ENCODE measurements around the gene DLGAP1.

DLGAP1 gene

DNA sequence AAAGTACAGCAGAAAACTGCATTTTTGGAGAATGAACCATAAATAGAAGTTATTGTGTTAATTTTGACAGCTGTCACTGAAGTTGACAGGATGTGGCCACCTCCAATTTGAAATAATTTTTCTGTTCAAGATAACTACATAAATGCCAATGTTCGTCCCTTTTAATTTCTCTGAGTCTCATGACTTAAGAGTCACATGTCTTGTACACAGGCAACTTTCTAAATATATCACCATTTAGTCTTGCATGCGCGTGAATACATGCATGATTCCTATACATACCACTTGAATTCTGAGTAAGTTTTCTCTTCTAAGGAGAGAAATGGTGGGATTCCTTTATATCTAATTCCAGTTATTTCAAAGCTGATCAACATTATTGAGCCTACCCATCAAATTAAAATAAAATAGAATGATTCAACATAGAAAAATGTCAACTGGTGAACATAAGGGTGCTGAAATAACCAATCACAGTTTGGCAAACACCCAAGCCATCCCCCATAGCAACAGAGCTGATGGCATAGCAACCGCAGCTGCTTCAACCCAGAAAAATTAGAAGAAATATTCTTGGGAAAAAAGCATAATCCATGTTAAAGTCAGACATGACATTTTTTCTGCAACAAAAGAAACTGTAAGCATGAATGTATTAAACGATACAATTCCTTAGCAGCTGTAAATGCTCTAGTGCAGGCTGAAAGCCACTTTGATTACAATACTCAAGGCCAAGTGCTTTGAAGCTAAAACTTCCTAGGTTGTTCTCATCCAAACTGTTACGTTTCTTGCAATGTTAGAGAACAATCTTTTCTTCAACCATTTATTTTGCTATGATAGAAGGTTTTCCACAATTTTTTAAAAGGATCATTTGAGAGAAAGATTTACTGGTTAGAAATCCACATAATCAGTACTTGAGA is 282.7 kb downstream of the DLGAP1 start:
- CTCF ChIA-PET = no interaction called here
- POLR2A ChIA-PET = no interaction called here
- TF ChIP-seq ZNF384 (IDR thresholded peaks at IDR 0.05) (no peak), L3MBTL2 (conservative IDR thresholded peaks at IDR 0.05) (no peak), BHLHE40 (IDR thresholded peaks at IDR 0.05; ENCODE audit: borderline replicate concordance) (no peak), FOXM1 (IDR thresholded peaks at IDR 0.05; ENCODE audit: borderline replicate concordance) (no peak), LEF1 (IDR thresholded peaks at IDR 0.05; ENCODE audit: borderline replicate concordance) (no peak), TARDBP (IDR thresholded peaks at IDR 0.05) (no peak)
- no peak for DNase-seq (ENCODE audit: extremely low spot score)

DNA sequence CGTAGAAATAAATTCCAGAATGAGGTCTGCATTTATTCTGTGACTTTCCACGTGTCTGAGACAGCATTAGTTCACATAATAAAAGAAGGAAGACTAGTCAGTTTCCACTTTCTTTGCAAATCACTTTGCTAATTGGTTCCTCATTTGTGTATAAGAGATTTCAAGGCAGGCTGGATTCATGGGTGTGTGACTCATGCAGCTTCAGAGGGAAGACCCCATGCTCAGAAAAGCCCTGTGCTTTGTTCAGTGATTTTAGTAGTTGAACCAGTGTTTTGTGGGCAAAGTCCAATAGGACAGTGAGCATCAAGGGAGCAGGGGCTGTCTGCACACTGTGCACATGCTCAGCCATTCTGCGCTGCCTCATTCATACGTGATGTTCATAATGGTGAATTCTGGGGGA is 297.8 kb downstream of the DLGAP1 start:
- no peak for DNase-seq (ENCODE audit: extremely low spot score)
- ChIA-PET POLR2A (no interaction called here), CTCF (no interaction called here)
- TF ChIP-seq ZNF384 (IDR thresholded peaks at IDR 0.05) (no peak), NFRKB (IDR thresholded peaks at IDR 0.05) (no peak), HDGF (IDR thresholded peaks at IDR 0.05; ENCODE audit: borderline replicate concordance) (no peak), LEF1 (IDR thresholded peaks at IDR 0.05; ENCODE audit: borderline replicate concordance) (no peak), FOXK2 (IDR thresholded peaks at IDR 0.05) (no peak), SUZ12 (IDR thresholded peaks at IDR 0.05) (no peak), FOXM1 (IDR thresholded peaks at IDR 0.05; ENCODE audit: borderline replicate concordance) (no peak), SP1 (IDR thresholded peaks at IDR 0.05) (no peak), ARNT (IDR thresholded peaks at IDR 0.05) (no peak), TARDBP (IDR thresholded peaks at IDR 0.05) (no peak)
- TF ChIP-seq, protein P1, sequence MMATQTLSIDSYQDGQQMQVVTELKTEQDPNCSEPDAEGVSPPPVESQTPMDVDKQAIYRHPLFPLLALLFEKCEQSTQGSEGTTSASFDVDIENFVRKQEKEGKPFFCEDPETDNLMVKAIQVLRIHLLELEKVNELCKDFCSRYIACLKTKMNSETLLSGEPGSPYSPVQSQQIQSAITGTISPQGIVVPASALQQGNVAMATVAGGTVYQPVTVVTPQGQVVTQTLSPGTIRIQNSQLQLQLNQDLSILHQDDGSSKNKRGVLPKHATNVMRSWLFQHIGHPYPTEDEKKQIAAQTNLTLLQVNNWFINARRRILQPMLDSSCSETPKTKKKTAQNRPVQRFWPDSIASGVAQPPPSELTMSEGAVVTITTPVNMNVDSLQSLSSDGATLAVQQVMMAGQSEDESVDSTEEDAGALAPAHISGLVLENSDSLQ (IDR thresholded peaks at IDR 0.05) = no peak

DNA sequence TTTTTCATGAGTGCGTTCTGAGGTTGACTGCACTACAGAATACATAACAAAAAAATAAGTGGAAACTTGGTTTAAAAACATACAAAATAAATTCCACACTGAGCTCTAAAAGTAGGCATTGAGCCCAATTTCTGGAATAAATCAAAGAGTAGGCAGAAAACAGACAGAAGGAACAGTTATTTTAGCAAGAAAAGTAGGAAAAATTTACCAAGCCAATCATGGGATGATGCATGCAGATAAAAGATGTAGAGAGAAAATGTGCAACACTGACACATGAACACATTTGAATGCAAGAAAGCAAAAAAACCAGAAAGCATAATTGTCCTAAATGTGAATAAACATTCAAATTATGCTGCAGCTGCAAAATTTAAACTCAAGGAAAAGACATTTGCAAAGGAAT is 308.3 kb downstream of the DLGAP1 start:
- DNase-seq (ENCODE audit: extremely low spot score) = no peak
- CTCF ChIA-PET = no interaction called here
- POLR2A ChIA-PET = no interaction called here
- TF ChIP-seq SUZ12 (IDR thresholded peaks at IDR 0.05) (no peak), FOXK2 (IDR thresholded peaks at IDR 0.05) (no peak), FOXM1 (IDR thresholded peaks at IDR 0.05; ENCODE audit: borderline replicate concordance) (no peak), NFRKB (IDR thresholded peaks at IDR 0.05) (no peak), FOXA1 (IDR thresholded peaks at IDR 0.05) (no peak), ZNF384 (IDR thresholded peaks at IDR 0.05) (no peak), TARDBP (IDR thresholded peaks at IDR 0.05) (no peak), BHLHE40 (IDR thresholded peaks at IDR 0.05; ENCODE audit: borderline replicate concordance) (no peak), L3MBTL2 (conservative IDR thresholded peaks at IDR 0.05) (no peak), ELF4 (IDR thresholded peaks at IDR 0.05) (no peak), ARNT (IDR thresholded peaks at IDR 0.05) (no peak), LEF1 (IDR thresholded peaks at IDR 0.05; ENCODE audit: borderline replicate concordance) (no peak)
- TF ChIP-seq, protein P1 (IDR thresholded peaks at IDR 0.05) = no peak

DNA sequence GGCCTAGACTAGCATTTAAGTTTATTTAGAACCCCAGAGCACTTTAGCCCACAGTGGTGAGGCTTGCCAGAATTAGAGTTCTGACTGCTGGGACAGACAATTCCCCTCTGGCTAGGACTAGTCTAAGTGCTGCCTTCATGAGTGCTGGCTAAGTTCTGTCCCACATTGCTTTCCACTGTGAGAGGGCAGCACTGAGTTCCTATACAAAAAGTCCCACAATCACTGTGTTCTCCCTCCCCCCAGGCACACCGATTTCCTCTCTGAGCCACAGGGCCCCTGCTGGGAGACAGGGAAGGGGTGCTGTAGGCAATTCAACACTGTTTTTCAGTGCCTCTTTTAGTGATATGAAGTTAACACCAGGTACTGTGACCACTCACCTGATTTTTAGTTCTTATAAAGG is 310.9 kb downstream of the DLGAP1 start:
- TF ChIP-seq BHLHE40 (IDR thresholded peaks at IDR 0.05; ENCODE audit: borderline replicate concordance) = no peak
- no peak for TF ChIP-seq SUZ12 (IDR thresholded peaks at IDR 0.05)
- TF ChIP-seq ZNF384 (IDR thresholded peaks at IDR 0.05) = no peak
- TF ChIP-seq L3MBTL2 (conservative IDR thresholded peaks at IDR 0.05) = no peak
- TF ChIP-seq LEF1 (IDR thresholded peaks at IDR 0.05; ENCODE audit: borderline replicate concordance) = no peak
- TF ChIP-seq ARNT (IDR thresholded peaks at IDR 0.05) = no peak
- no peak for TF ChIP-seq ELF4 (IDR thresholded peaks at IDR 0.05)
- no peak for TF ChIP-seq NFRKB (IDR thresholded peaks at IDR 0.05)
- TF ChIP-seq SP1 (IDR thresholded peaks at IDR 0.05) = no peak
- no peak for TF ChIP-seq FOXM1 (IDR thresholded peaks at IDR 0.05; ENCODE audit: borderline replicate concordance)
- TF ChIP-seq CTBP1 (IDR thresholded peaks at IDR 0.05; ENCODE audit: borderline replicate concordance) = no peak
- no peak for TF ChIP-seq HDGF (IDR thresholded peaks at IDR 0.05; ENCODE audit: borderline replicate concordance)
- TF ChIP-seq, protein P1 (IDR thresholded peaks at IDR 0.05) = no peak
- TF ChIP-seq TARDBP (IDR thresholded peaks at IDR 0.05) = no peak
- POLR2A ChIA-PET = no interaction called here
- CTCF ChIA-PET = no interaction called here
- DNase-seq (ENCODE audit: extremely low spot score) = no peak

DNA sequence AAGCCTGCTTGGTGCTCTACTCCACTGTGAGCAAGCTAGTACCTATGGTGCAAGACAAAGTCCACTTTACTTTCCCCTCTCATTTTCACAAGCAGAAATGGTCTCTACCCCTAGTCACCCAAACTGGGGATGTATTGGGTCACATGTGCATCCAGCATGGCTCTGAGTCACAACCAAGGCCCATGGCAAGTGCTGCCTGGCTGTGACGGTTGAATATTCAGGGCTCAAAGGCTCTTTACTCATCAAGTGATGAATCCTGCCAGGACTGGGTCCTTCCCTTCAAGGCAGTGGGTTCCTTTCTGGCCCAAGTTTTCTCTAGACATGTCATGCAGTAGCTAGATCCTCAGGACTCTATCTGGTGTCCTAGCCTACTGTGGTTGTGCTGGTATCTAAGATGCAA is 311.5 kb downstream of the DLGAP1 start:
- ChIA-PET POLR2A (no interaction called here), CTCF (no interaction called here)
- DNase-seq (ENCODE audit: extremely low spot score) = no peak
- TF ChIP-seq SUZ12 (IDR thresholded peaks at IDR 0.05) (no peak), BHLHE40 (IDR thresholded peaks at IDR 0.05; ENCODE audit: borderline replicate concordance) (no peak), NFRKB (IDR thresholded peaks at IDR 0.05) (no peak)

DNA sequence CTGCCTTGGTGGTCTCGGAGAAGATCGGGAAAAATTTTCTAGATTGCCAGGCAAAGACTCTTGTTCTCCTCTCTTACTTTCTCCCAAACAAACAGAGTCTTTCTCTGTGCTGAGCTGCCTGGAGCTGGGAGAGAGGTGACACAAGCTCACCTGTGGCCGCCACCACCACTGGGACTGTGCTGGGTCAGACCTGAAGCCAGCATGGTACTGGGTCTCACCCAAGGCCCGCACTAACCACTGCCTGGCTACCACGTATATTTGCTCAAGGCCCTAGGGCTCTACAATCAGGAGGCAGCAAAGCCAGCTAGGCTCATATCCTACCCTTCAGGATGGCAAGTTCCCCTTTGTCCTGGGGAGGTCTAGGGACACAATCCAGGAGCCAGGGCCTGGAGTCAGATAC is 312.2 kb downstream of the DLGAP1 start:
- CTCF ChIA-PET = interaction anchor here (0.5 kb wide), 1 partner anchor 167 kb away, joined by 9 read pairs; no protein-coding TSS in a partner anchor
- TF ChIP-seq LEF1 (IDR thresholded peaks at IDR 0.05; ENCODE audit: borderline replicate concordance) (no peak), SUZ12 (IDR thresholded peaks at IDR 0.05) (no peak), FOXM1 (IDR thresholded peaks at IDR 0.05; ENCODE audit: borderline replicate concordance) (no peak), BHLHE40 (IDR thresholded peaks at IDR 0.05; ENCODE audit: borderline replicate concordance) (no peak), ZNF384 (IDR thresholded peaks at IDR 0.05) (no peak), HDGF (IDR thresholded peaks at IDR 0.05; ENCODE audit: borderline replicate concordance) (no peak), FOXA1 (IDR thresholded peaks at IDR 0.05) (no peak), SP1 (IDR thresholded peaks at IDR 0.05) (no peak)
- TF ChIP-seq, protein P1 (IDR thresholded peaks at IDR 0.05) = no peak
- POLR2A ChIA-PET = no interaction called here
- no peak for DNase-seq (ENCODE audit: extremely low spot score)
